Tibial artery (tissue), 4 donors: ENCODE data around the gene NARS2.

ENCODE experiments used
- DNase-seq, 2 donors: peaks; one replicate each; pipeline ENCODE4 v3.0.0-alpha.2; 2019
- H3K27ac ChIP-seq, 2 donors: fragments of 200-600 bp; sonication (generic) in 1 of 2; 1 replicate in 1 of 2; 2 replicates in 1 of 2; pipeline ENCODE4 v1.5.1; 2018 to 2019; ENCODE audit warnings: mild to moderate bottlenecking in 1 of 2
- H3K27me3 ChIP-seq, 2 donors: fragments of 200-600 bp; sonication (generic) in 1 of 2; one replicate each; pipeline versions ENCODE4 v1.5.1 to v1.6.0; 2016 to 2019
- H3K36me3 ChIP-seq, 3 donors: fragments of 200-600 bp; sonication (generic) in 2 of 3; one replicate each; pipeline ENCODE4 v1.5.1; 2016 to 2019; ENCODE audit warnings: mild to moderate bottlenecking in 2 of 3
- H3K4me1 ChIP-seq, 4 donors: fragments of 200-600 bp; sonication (generic) in 2 of 4; 1 replicate in 3 of 4; 2 replicates in 1 of 4; pipeline ENCODE4 v1.5.1; 2016 to 2019
- H3K4me3 ChIP-seq, 2 donors: fragments of 200-600 bp; sonication (generic) in 1 of 2; 1 replicate in 1 of 2; 2 replicates in 1 of 2; pipeline ENCODE4 v1.5.1; 2018 to 2019; ENCODE audit warnings: mild to moderate bottlenecking in 2 of 2
- H3K9me3 ChIP-seq, 3 donors: fragments of 200-600 bp; sonication (generic) in 1 of 3; one replicate each; pipeline ENCODE4 v1.5.1; 2016 to 2019
- CTCF ChIP-seq, 2 experiments: fragments of 200-600 bp in 1 of 2; fragments of 450-650 bp in 1 of 2; IDR thresholded peaks; one replicate each; pipeline ENCODE4 v1.5.1; 2017 to 2019; ENCODE audit warnings: antibody characterized with exemption in 2 of 2, mild to moderate bottlenecking in 1 of 2, moderate library complexity in 1 of 2
- intact Hi-C: fragments of 100-400 bp; cut with DNase I; formaldehyde crosslinking; loops from one replicate; pipeline ENCODE4 v1.15.0; 2023; ENCODE audit warnings: low total_unique reads

Gene NARS2

GRCh38 chr11:78536933-78537332 lies 37.7 kb downstream of the NARS2 start:
- Histone ChIP-seq H3K4me1 (peaks cover 0 to 8% (median 3%) of the 10 kb centered on the region in 4 donors), H3K9me3 (no peaks in the 10 kb centered on the region), H3K27ac (no peak overlapping the region), H3K4me3 (no peak overlapping the region), H3K36me3 (peaks cover 0 to 6% (median 0%) of the 10 kb centered on the region in 3 donors), H3K27me3 (no peaks in the 10 kb centered on the region)
- TF ChIP-seq CTCF (IDR thresholded peaks at IDR 0.05): no peak
- DNase-seq: no peak
- intact Hi-C loops: no loop called here

- TF ChIP-seq CTCF (IDR thresholded peaks at IDR 0.05): no peak
- no peak for DNase-seq
- H3K36me3 ChIP-seq: peaks cover 0 to 6% (median 0%) of the 10 kb centered on the region in 3 donors
- H3K9me3 ChIP-seq: no peaks in the 10 kb centered on the region
- H3K4me3 ChIP-seq: no peak overlapping the region
- peaks cover 0 to 4% (median 0%) of the 10 kb centered on the region in 4 donors for H3K4me1 ChIP-seq
- no peaks in the 10 kb centered on the region for H3K27me3 ChIP-seq
- intact Hi-C loops: no loop called here
- no peak overlapping the region for H3K27ac ChIP-seq
Observed at GRCh38 chr11:78535920-78536319, 38.7 kb downstream of the NARS2 start.

- no peaks in the 10 kb centered on the region for H3K27me3 ChIP-seq
- H3K36me3 ChIP-seq: peaks cover 0 to 6% (median 0%) of the 10 kb centered on the region in 3 donors
- no peak overlapping the region for H3K27ac ChIP-seq
- DNase-seq: no peak
- peaks cover 0 to 4% (median 0%) of the 10 kb centered on the region in 4 donors for H3K4me1 ChIP-seq
- no peak overlapping the region for H3K4me3 ChIP-seq
- no peaks in the 10 kb centered on the region for H3K9me3 ChIP-seq
- no peak for TF ChIP-seq CTCF (IDR thresholded peaks at IDR 0.05)
- intact Hi-C loops: no loop called here
Observed at GRCh38 chr11:78535027-78535426, 39.6 kb downstream of the NARS2 start.

- H3K4me1 ChIP-seq: no peaks in the 10 kb centered on the region
- TF ChIP-seq CTCF (IDR thresholded peaks at IDR 0.05): no peak
- peaks cover 0 to 6% (median 0%) of the 10 kb centered on the region in 3 donors for H3K36me3 ChIP-seq
- intact Hi-C loops: no loop called here
- no peaks in the 10 kb centered on the region for H3K9me3 ChIP-seq
- DNase-seq: no peak
- no peak overlapping the region for H3K4me3 ChIP-seq
- no peaks in the 10 kb centered on the region for H3K27me3 ChIP-seq
- H3K27ac ChIP-seq: no peak overlapping the region
Observed at GRCh38 chr11:78533399-78533798, 41.3 kb downstream of the NARS2 start.

- DNase-seq: no peak
- Histone ChIP-seq H3K4me1 (no peaks in the 10 kb centered on the region), H3K9me3 (no peaks in the 10 kb centered on the region), H3K27me3 (no peaks in the 10 kb centered on the region), H3K27ac (no peak overlapping the region), H3K4me3 (no peak overlapping the region), H3K36me3 (peaks cover 0 to 6% (median 0%) of the 10 kb centered on the region in 3 donors)
- TF ChIP-seq CTCF (IDR thresholded peaks at IDR 0.05): no peak
- intact Hi-C loops: no loop called here
Observed at GRCh38 chr11:78532991-78533390, 41.7 kb downstream of the NARS2 start.
